B cell (primary cell): Measurements from ENCODE around the gene ABHD14A. TPM values are rescaled to one million over a fixed set of nuclear protein-coding genes. Genes with fewer than 3 reads are reported as not detected.

Experiments
- ATAC-seq: fragments of 200-7000 bp; cut with Tn5 transposase; one replicate; pipeline ENCODE4 v1.10.0; 2021; ENCODE audit warnings: low read depth, mild to moderate bottlenecking, moderate number of reproducible peaks, moderate library complexity
- CTCF ChIA-PET: fragments of 350-600 bp; sonication (Branson Sonifier 250); formaldehyde crosslinking; loops from one replicate; lab custom pipeline; 2021; ENCODE audit warnings: antibody characterized with exemption, inconsistent platforms; lab: Charles Lee
- POLR2A ChIA-PET: fragments of 350-600 bp; sonication (Branson Sonifier 250); formaldehyde crosslinking; loops from one replicate; lab custom pipeline; 2021; ENCODE audit warnings: antibody characterized with exemption; lab: Charles Lee
- DNase-seq: peaks from one replicate; pipeline ENCODE4 v3.0.0; 2013
- H2AFZ ChIP-seq: 2 replicates; pipeline ENCODE4 v1.6.1; 2012; ENCODE audit warnings: mild to moderate bottlenecking, low read depth, low read length; ENCODE audit not compliant: insufficient read depth, poor library complexity, severe bottlenecking
- H3K27ac ChIP-seq, 2 donors: 1 replicate in 1 of 2; 2 replicates in 1 of 2; pipeline ENCODE4 v1.5.1; 2012 to 2013; ENCODE audit warnings: low read length in 2 of 2, mild to moderate bottlenecking in 2 of 2, moderate library complexity in 1 of 2
- H3K27me3 ChIP-seq, 4 experiments: fragments of 200-600 bp in 1 of 4; sonication (generic) in 1 of 4; replicated peaks in 1 of 4; 1 replicate in 2 of 4; 2 replicates in 2 of 4; pipeline versions ENCODE4 v1.6.1 to v1.7.0; 2013 to 2016; ENCODE audit warnings: low read length in 3 of 4, mild to moderate bottlenecking in 2 of 4, mixed read lengths in 1 of 4, moderate library complexity in 1 of 4; ENCODE audit not compliant: insufficient read depth in 4 of 4, control insufficient read depth in 3 of 4; ENCODE audit errors: control extremely low read depth in 1 of 4
- H3K36me3 ChIP-seq, 2 experiments: replicated peaks in 1 of 2; 1 replicate in 1 of 2; 2 replicates in 1 of 2; pipeline versions ENCODE4 v1.6.1 to v1.7.1; 2013; ENCODE audit warnings: low read length in 1 of 2; ENCODE audit not compliant: insufficient read depth in 2 of 2, control insufficient read depth in 1 of 2; ENCODE audit errors: control extremely low read depth in 1 of 2, extremely low read depth in 1 of 2
- H3K4me1 ChIP-seq, 2 donors: fragments of 200-600 bp in 1 of 2; sonication (generic) in 1 of 2; 1 replicate in 1 of 2; 2 replicates in 1 of 2; pipeline versions ENCODE4 v1.5.1 to v1.6.1; 2013 to 2017; ENCODE audit warnings: low read length in 2 of 2; ENCODE audit not compliant: control insufficient read depth in 2 of 2, insufficient read depth in 2 of 2
- H3K4me2 ChIP-seq: replicated peaks from 2 replicates; pipeline ENCODE3; 2012; ENCODE audit warnings: mild to moderate bottlenecking, low read depth, low read length; ENCODE audit not compliant: poor library complexity, severe bottlenecking
- H3K4me3 ChIP-seq, 5 experiments: fragments of 200-600 bp in 1 of 5; sonication (generic) in 1 of 5; 1 replicate in 3 of 5; 2 replicates in 2 of 5; pipeline versions ENCODE4 v1.5.1 to v1.7.0; 2011 to 2016; ENCODE audit warnings: low read length in 4 of 5, mild to moderate bottlenecking in 4 of 5, low read depth in 2 of 5, control low read depth in 1 of 5, moderate library complexity in 1 of 5; ENCODE audit not compliant: insufficient read depth in 1 of 5; ENCODE audit errors: control extremely low read depth in 1 of 5, extremely low read depth in 1 of 5
- H3K79me2 ChIP-seq: fragments of 200-600 bp; sonication (generic); one replicate; pipeline ENCODE4 v1.6.0; 2016; ENCODE audit warnings: low read length; ENCODE audit not compliant: control insufficient read depth, insufficient read depth
- H3K9ac ChIP-seq: fragments of 200-600 bp; sonication (generic); 2 replicates; pipeline ENCODE4 v1.6.1; 2017; ENCODE audit warnings: mild to moderate bottlenecking, low read length, moderate library complexity
- H3K9me3 ChIP-seq, 3 donors: one replicate each; pipeline versions ENCODE4 v1.6.1 to v1.7.1; 2013; ENCODE audit warnings: low read length in 2 of 3; ENCODE audit not compliant: control insufficient read depth in 2 of 3, insufficient read depth in 1 of 3; ENCODE audit errors: control extremely low read depth in 1 of 3
- H4K20me1 ChIP-seq: 2 replicates; pipeline ENCODE4 v1.6.0; 2012; ENCODE audit warnings: mild to moderate bottlenecking, low read length; ENCODE audit not compliant: insufficient read depth, control insufficient read depth, poor library complexity, severe bottlenecking
- H3K27ac Mint-ChIP-seq: one replicate; pipeline ENCODE4 v1.8.0; 2021; ENCODE audit warnings: mixed read lengths
- H3K27me3 Mint-ChIP-seq: one replicate; pipeline ENCODE4 v1.8.0; 2021; ENCODE audit warnings: mixed read lengths
- H3K4me1 Mint-ChIP-seq: one replicate; pipeline ENCODE4 v1.8.0; 2021; ENCODE audit warnings: mixed read lengths
- H3K4me3 Mint-ChIP-seq: one replicate; pipeline ENCODE4 v1.8.0; 2021; ENCODE audit warnings: mixed read lengths
- H3K9me3 Mint-ChIP-seq: one replicate; pipeline ENCODE4 v1.8.0; 2022; ENCODE audit warnings: mixed read lengths; ENCODE audit not compliant: insufficient read depth
- CTCF ChIP-seq: fragments of 200-600 bp; IDR thresholded peaks from one replicate; pipeline ENCODE4 v1.8.0; 2022; ENCODE audit warnings: antibody characterized with exemption, mild to moderate bottlenecking
- EZH2 ChIP-seq: IDR thresholded peaks from 2 replicates; pipeline ENCODE4 v1.6.1; 2012; ENCODE audit warnings: borderline replicate concordance, low read depth, mild to moderate bottlenecking, moderate library complexity, low read length; ENCODE audit not compliant: insufficient read depth, poor library complexity, severe bottlenecking
- WGBS: methylation state at CpG from one replicate; pipeline ENCODE4 v1.1.5; 2013; ENCODE audit warnings: missing lambda C conversion rate; ENCODE audit not compliant: insufficient coverage; 5-methylcytosine and 5-hydroxymethylcytosine counted together
- intact Hi-C: fragments of 100-400 bp; cut with micrococcal nuclease; formaldehyde crosslinking; loops from one replicate; pipeline ENCODE4 v1.10.0; 2022
- polyA plus RNA-seq: library from polyadenylated mRNA; depleted of rRNA; stranded (reverse); fragments of >200 nt; gene quantifications from 2 replicates; pipeline ENCODE4 v1.2.3, GENCODE V29; 2012
- total RNA-seq, 2 donors: library from RNA; stranded (reverse); fragments of 120-200 nt in 1 of 2; gene quantifications; 1 replicate in 1 of 2; 2 replicates in 1 of 2; pipeline versions ENCODE4 v1.2.3 to v1.2.4, GENCODE V29; 2013 to 2022

ABHD14A gene
- total and polyA plus RNA-seq, 2 donors (not counting 1 experiment from before 2014, with no cell fraction given), result 11.9 to 28.8 TPM

- DNase-seq (no peak), ATAC-seq (no peak)
- Mint-ChIP-seq H3K27me3 (no peaks in the 10 kb centered on the region), H3K27ac (no peak overlapping the region), H3K4me1 (peaks cover 26% of the 10 kb centered on the region), H3K9me3 (no peaks in the 10 kb centered on the region), H3K4me3 (no peak overlapping the region)
- TF ChIP-seq EZH2 (no peak), CTCF (no peak)
- no peak overlapping the region for H3K27ac ChIP-seq
- H3K4me1 ChIP-seq, result peaks cover 22 to 26% of the 10 kb centered on the region in 2 donors
- CTCF ChIA-PET, result interaction anchor here (0.6 kb wide), 1 partner anchor 50 kb away, joined by 4 read pairs; the partner anchor contains the start of gene RPL29
- intact Hi-C loops, result no loop called here
- H2AFZ ChIP-seq, result no peak overlapping the region
- H3K4me3 ChIP-seq, result no peak overlapping the region
- no peaks in the 10 kb centered on the region for H3K36me3 ChIP-seq
- WGBS, result 93% methylated on average over 16 of the region's 18 CpGs
- POLR2A ChIA-PET, result no interaction called here
- H3K9me3 ChIP-seq, result no peaks in the 10 kb centered on the region
- no peaks in the 10 kb centered on the region for H3K27me3 ChIP-seq
- no peak overlapping the region for H3K9ac ChIP-seq
- no peak overlapping the region for H3K4me2 ChIP-seq
- no peaks in the 10 kb centered on the region for H4K20me1 ChIP-seq
- H3K79me2 ChIP-seq, result peaks cover 15% of the 10 kb centered on the region
Observed at GRCh38 chr3:51945031-51945840, 29.6 kb upstream of the ABHD14A start.
